Measurements from ENCODE around the gene C17orf100.

GRCh38 chr17:6660805-6661463 is 9.4 kb downstream of the C17orf100 start:
- TF ChIP-seq EZH2 (optimal IDR thresholded peaks at IDR 0.05; ENCODE audit: low read depth, low read length) (no peak), EZH2phosphoT487 (IDR thresholded peaks at IDR 0.05; ENCODE audit: low read length) (no peak)
- TF ChIP-seq, protein P1, sequence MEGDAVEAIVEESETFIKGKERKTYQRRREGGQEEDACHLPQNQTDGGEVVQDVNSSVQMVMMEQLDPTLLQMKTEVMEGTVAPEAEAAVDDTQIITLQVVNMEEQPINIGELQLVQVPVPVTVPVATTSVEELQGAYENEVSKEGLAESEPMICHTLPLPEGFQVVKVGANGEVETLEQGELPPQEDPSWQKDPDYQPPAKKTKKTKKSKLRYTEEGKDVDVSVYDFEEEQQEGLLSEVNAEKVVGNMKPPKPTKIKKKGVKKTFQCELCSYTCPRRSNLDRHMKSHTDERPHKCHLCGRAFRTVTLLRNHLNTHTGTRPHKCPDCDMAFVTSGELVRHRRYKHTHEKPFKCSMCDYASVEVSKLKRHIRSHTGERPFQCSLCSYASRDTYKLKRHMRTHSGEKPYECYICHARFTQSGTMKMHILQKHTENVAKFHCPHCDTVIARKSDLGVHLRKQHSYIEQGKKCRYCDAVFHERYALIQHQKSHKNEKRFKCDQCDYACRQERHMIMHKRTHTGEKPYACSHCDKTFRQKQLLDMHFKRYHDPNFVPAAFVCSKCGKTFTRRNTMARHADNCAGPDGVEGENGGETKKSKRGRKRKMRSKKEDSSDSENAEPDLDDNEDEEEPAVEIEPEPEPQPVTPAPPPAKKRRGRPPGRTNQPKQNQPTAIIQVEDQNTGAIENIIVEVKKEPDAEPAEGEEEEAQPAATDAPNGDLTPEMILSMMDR (IDR thresholded peaks at IDR 0.05; ENCODE audit: low read length): no peak

All from MM.1S (cell line).